ENCODE measurements around the gene OPRM1.

OPRM1 gene

GRCh38 chr6:154289818-154290508 lies 250.9 kb downstream of the OPRM1 start:
- no peak for DNase-seq

DNA sequence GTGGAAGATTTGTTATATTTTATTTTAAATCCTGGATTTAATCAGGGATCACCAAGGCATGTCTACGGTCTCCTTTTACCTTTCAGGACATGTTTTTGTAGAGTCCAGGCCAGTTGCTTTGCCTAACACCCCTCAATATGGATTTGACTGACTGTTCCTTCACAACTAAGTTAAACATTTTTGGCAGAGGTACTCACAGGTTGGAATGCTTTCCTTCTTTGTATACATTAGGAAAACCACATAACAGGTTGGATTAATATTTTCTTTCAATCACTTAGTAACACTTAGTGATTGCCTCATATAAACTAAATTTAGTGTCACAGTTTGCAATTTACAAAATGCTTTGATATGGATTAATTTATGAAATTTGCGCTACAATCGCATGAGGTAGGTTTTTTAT lies 253.0 kb downstream of the OPRM1 start:
- no peak for DNase-seq

- no peak for DNase-seq
Observed at GRCh38 chr6:154292855-154293519, 253.9 kb downstream of the OPRM1 start.

GRCh38 chr6:154295733-154296132 lies 256.7 kb downstream of the OPRM1 start:
- DNase-seq: no peak
